ENCODE data around the gene NPIPB8. TPM values are rescaled to one million over a fixed set of nuclear protein-coding genes. Genes with fewer than 3 reads are reported as not detected.
"Not testable (repeated sequence)": the region's sequence is repeated elsewhere in the genome, so short reads cannot be mapped to it uniquely, and the experiment has no call there.

The NPIPB8 gene
- total and polyA plus RNA-seq, 2 donors (not counting 3 experiments of a cell fraction or from before 2014, with no cell fraction given): 0.11 TPM; not detected in 1

DNA sequence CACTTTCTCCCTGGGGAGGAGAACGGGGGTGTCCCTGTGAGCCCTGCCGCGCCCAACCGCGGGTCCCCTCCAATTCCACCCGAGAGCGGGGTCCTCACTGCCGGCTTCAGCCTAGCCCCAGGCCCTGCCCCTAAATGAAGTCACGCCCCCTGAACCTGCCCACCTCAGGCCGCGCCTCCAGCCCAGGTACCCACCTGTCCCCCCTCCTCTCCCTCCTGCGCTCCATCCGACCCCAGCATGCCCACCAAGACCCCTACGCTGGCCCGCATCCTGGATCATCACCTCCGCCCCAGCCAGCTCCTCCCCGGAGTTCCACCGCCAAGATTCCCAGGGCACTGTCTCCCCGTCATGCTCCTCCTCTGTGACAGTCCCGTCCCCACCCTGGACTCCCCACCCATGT lies 36.9 kb upstream of the NPIPB8 start:
- H3K79me2 ChIP-seq (ENCODE audit: control insufficient read depth, insufficient read depth, low read length); FAIRE-seq; H3K4me1 ChIP-seq (ENCODE audit: control insufficient read depth, extremely low read depth, insufficient read depth, low read length); H3K9ac ChIP-seq (replicated peaks; ENCODE audit: extremely low read depth, insufficient read depth, low read length); CTCF ChIA-PET; intact Hi-C loops (cut with micrococcal nuclease); H3K36me3 ChIP-seq (ENCODE audit: control insufficient read depth in 2 of 2, extremely low read depth in 1 of 2, insufficient read depth in 2 of 2, low read length in 2 of 2); H3K4me3 ChIP-seq (replicated peaks in 1 of 3; ENCODE audit: insufficient read depth in 1 of 3, low read depth in 1 of 3, low read length in 3 of 3); DNase-seq (ENCODE audit: low read depth, low spot score); dilution Hi-C loops (cut with MboI; ENCODE audit: extremely low pct_ligation_motif_present, low sequenced_read_pairs); H3K9me1 ChIP-seq (replicated peaks; ENCODE audit: control insufficient read depth, extremely low read depth, insufficient read depth, low read length); POLR2A ChIA-PET; H3K9me3 ChIP-seq (replicated peaks; ENCODE audit: control insufficient read depth, insufficient read depth, low read length); H3K4me2 ChIP-seq (ENCODE audit: insufficient read depth, low read length); H3K27me3 ChIP-seq (ENCODE audit: control insufficient read depth in 2 of 2, insufficient read depth in 2 of 2, low read length in 2 of 2); H4K20me1 ChIP-seq (replicated peaks; ENCODE audit: control insufficient read depth, extremely low read depth, insufficient read depth, low read length); H3K27ac ChIP-seq (ENCODE audit: insufficient read depth, low read depth, low read length); BruUV-seq (replicated peaks); H2AFZ ChIP-seq (ENCODE audit: low read depth, low read length): not testable (repeated sequence)

DNA sequence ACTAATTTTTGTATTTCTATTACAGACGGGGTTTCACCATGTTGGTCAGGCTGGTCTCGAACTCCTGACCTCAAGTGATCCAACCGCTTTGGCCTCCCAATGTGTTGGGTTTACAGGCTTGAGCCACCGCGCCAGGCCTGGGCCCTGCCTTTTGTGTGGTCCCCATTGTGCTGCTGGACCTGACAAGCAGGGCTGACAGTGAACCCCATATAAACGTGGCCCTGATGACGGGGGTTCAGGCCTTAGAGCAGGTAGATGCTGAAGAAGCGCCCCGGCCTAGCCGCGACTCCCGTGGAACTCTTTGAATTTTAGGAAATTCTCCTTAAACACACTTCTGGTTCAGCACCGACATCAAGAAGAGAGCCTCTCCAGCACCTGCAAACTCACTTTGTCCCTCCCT lies 36.3 kb upstream of the NPIPB8 start:
- dilution Hi-C loops (cut with MboI; ENCODE audit: extremely low pct_ligation_motif_present, low sequenced_read_pairs); POLR2A ChIA-PET; FAIRE-seq; H3K9me3 ChIP-seq (replicated peaks; ENCODE audit: control insufficient read depth, insufficient read depth, low read length); H3K9me1 ChIP-seq (replicated peaks; ENCODE audit: control insufficient read depth, extremely low read depth, insufficient read depth, low read length); DNase-seq (ENCODE audit: low read depth, low spot score); H3K4me2 ChIP-seq (ENCODE audit: insufficient read depth, low read length); H3K36me3 ChIP-seq (ENCODE audit: control insufficient read depth in 2 of 2, extremely low read depth in 1 of 2, insufficient read depth in 2 of 2, low read length in 2 of 2); intact Hi-C loops (cut with micrococcal nuclease); H2AFZ ChIP-seq (ENCODE audit: low read depth, low read length); H3K27ac ChIP-seq (ENCODE audit: insufficient read depth, low read depth, low read length); H3K4me3 ChIP-seq (replicated peaks in 1 of 3; ENCODE audit: insufficient read depth in 1 of 3, low read depth in 1 of 3, low read length in 3 of 3); H4K20me1 ChIP-seq (replicated peaks; ENCODE audit: control insufficient read depth, extremely low read depth, insufficient read depth, low read length); H3K4me1 ChIP-seq (ENCODE audit: control insufficient read depth, extremely low read depth, insufficient read depth, low read length); CTCF ChIA-PET; H3K9ac ChIP-seq (replicated peaks; ENCODE audit: extremely low read depth, insufficient read depth, low read length); H3K79me2 ChIP-seq (ENCODE audit: control insufficient read depth, insufficient read depth, low read length); H3K27me3 ChIP-seq (ENCODE audit: control insufficient read depth in 2 of 2, insufficient read depth in 2 of 2, low read length in 2 of 2); BruUV-seq (replicated peaks): not testable (repeated sequence)

DNA sequence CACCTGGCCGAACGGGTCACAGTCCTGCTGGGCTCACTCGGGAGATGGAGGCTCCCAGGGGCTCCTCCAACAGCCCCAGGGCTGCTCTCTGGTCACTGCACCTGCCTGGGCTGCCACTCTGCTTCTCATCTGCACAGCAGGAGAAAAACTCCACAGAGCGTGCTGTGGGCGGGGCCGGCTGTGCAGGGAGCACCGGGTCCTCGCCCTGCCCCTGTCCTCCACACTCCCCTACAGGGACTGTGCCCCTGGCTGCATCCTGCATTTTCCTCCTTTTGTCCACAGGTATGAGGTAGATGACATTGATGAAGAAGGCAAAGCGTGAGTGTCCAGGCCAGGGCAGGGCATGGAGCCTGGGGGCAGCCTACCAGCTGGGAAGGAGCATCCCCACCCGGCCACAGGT lies 35.8 kb upstream of the NPIPB8 start:
- dilution Hi-C loops (cut with MboI; ENCODE audit: extremely low pct_ligation_motif_present, low sequenced_read_pairs); POLR2A ChIA-PET; CTCF ChIA-PET: not testable (repeated sequence)

More for the DNA sequence above, 35.8 kb upstream of the NPIPB8 start:
- DNase-seq (ENCODE audit: low read depth, low spot score); intact Hi-C loops (cut with micrococcal nuclease); H3K4me2 ChIP-seq (ENCODE audit: insufficient read depth, low read length); H3K9ac ChIP-seq (replicated peaks; ENCODE audit: extremely low read depth, insufficient read depth, low read length); H2AFZ ChIP-seq (ENCODE audit: low read depth, low read length); H3K36me3 ChIP-seq (ENCODE audit: control insufficient read depth in 2 of 2, extremely low read depth in 1 of 2, insufficient read depth in 2 of 2, low read length in 2 of 2); H3K27me3 ChIP-seq (ENCODE audit: control insufficient read depth in 2 of 2, insufficient read depth in 2 of 2, low read length in 2 of 2); BruUV-seq (replicated peaks); H3K27ac ChIP-seq (ENCODE audit: insufficient read depth, low read depth, low read length); H3K9me3 ChIP-seq (replicated peaks; ENCODE audit: control insufficient read depth, insufficient read depth, low read length); H3K9me1 ChIP-seq (replicated peaks; ENCODE audit: control insufficient read depth, extremely low read depth, insufficient read depth, low read length); H3K4me1 ChIP-seq (ENCODE audit: control insufficient read depth, extremely low read depth, insufficient read depth, low read length); H4K20me1 ChIP-seq (replicated peaks; ENCODE audit: control insufficient read depth, extremely low read depth, insufficient read depth, low read length); H3K4me3 ChIP-seq (replicated peaks in 1 of 3; ENCODE audit: insufficient read depth in 1 of 3, low read depth in 1 of 3, low read length in 3 of 3); FAIRE-seq; H3K79me2 ChIP-seq (ENCODE audit: control insufficient read depth, insufficient read depth, low read length): not testable (repeated sequence)
